Measurements from ENCODE around the gene ARMC8. TPM values are rescaled to one million over a fixed set of nuclear protein-coding genes. Genes with fewer than 3 reads are reported as not detected.

The ARMC8 gene
- total and polyA plus RNA-seq, 2 of the 8 experiments (the other 6 are each of a cell fraction or from before 2014, with no cell fraction given) = 47.3 to 58.5 TPM

DNA sequence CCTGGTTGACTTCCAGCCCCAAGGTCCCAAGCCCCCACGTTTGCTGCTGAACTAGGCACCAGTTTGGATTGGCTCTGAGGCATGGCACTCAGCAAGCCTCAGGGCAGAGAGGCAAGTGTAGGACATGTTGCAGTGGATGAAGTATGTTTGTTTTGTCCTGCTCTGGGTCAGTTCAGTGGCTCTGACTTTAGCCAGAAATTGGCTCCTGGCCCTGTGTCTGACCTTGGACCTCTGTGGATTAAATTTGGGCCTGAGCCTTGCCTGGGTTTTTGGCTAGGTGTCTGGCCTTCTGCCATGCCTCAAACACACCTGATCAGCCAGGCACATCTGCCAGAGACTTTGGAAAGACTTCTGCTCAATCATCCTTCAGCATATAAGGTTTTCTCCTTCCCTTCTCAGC is 157.7 kb downstream of the ARMC8 start (continued):
- no peak for TF ChIP-seq CHD7 (IDR thresholded peaks at IDR 0.05; ENCODE audit: insufficient replicate concordance, low read length)
- TF ChIP-seq SIRT6 (IDR thresholded peaks at IDR 0.05; ENCODE audit: low read length) = no peak
- TF ChIP-seq SRF (IDR thresholded peaks at IDR 0.05; ENCODE audit: low read depth, low read length) = no peak
- TF ChIP-seq SP2 (IDR thresholded peaks at IDR 0.05; ENCODE audit: low read length) = no peak

Measured in H1 (cell line).